Endothelial cell of umbilical vein (primary cell): ENCODE measurements around the gene CHD5.

ENCODE experiments used
- CTCF ChIP-seq, 2 donors: IDR thresholded peaks; 1 replicate in 1 of 2; 2 replicates in 1 of 2; pipeline ENCODE4 v1.5.1; 2011; ENCODE audit warnings: low read length in 2 of 2, mild to moderate bottlenecking in 2 of 2, moderate library complexity in 2 of 2, control low read depth in 1 of 2, inconsistent platforms in 1 of 2, low read depth in 1 of 2; ENCODE audit not compliant: insufficient read depth in 1 of 2; ENCODE audit errors: extremely low read depth in 1 of 2
- EZH2 ChIP-seq: IDR thresholded peaks from 2 replicates; pipeline ENCODE4 v1.6.1; 2012; ENCODE audit warnings: borderline replicate concordance, low read depth, mild to moderate bottlenecking, moderate library complexity, low read length, inconsistent platforms; ENCODE audit not compliant: severe bottlenecking
- JUN ChIP-seq: IDR thresholded peaks from 2 replicates; pipeline ENCODE4 v1.6.1; 2011; ENCODE audit warnings: borderline replicate concordance, low read depth; ENCODE audit not compliant: insufficient read length, insufficient read depth
- MAX ChIP-seq: IDR thresholded peaks from 2 replicates; pipeline ENCODE4 v1.6.1; 2011; ENCODE audit not compliant: insufficient read depth, insufficient read length
- MYC ChIP-seq: IDR thresholded peaks from one replicate; pipeline ENCODE4 v1.6.1; 2011; ENCODE audit warnings: mild to moderate bottlenecking, low read depth, low read length
- POLR2A ChIP-seq: IDR thresholded peaks from 2 replicates; pipeline ENCODE4 v1.6.1; 2012; ENCODE audit warnings: low read depth, mild to moderate bottlenecking, control low read depth, low read length
- POLR2AphosphoS5 ChIP-seq: IDR thresholded peaks from 2 replicates; pipeline ENCODE4 v1.6.1; 2012; ENCODE audit warnings: low read depth, mild to moderate bottlenecking, control low read depth, low read length, moderate library complexity; ENCODE audit not compliant: insufficient read depth

GRCh38 chr1:6208723-6209660, 28.9 kb upstream of the CHD5 start:
- TF ChIP-seq CTCF (IDR thresholded peaks at IDR 0.05; ENCODE audit: extremely low read depth in 1 of 2, insufficient read depth in 1 of 2, low read depth in 1 of 2, low read length in 2 of 2) (peak; percentile 44 to 78), MAX (peak; percentile 75), POLR2AphosphoS5 (no peak), EZH2 (no peak), JUN (no peak), POLR2A (no peak), MYC (no peak)
